Activated CD8-positive, alpha-beta memory T cell treated with anti-CD3 and anti-CD28 coated beads, Interleukin-2, amount 50 U/mL, for 1 hour (primary cell): ENCODE data around the gene RTL10.

Source experiments
- DNase-seq: peaks from one replicate; pipeline ENCODE4 v3.0.0-alpha.2; 2020; ENCODE audit errors: extremely low read depth

Gene RTL10

DNA sequence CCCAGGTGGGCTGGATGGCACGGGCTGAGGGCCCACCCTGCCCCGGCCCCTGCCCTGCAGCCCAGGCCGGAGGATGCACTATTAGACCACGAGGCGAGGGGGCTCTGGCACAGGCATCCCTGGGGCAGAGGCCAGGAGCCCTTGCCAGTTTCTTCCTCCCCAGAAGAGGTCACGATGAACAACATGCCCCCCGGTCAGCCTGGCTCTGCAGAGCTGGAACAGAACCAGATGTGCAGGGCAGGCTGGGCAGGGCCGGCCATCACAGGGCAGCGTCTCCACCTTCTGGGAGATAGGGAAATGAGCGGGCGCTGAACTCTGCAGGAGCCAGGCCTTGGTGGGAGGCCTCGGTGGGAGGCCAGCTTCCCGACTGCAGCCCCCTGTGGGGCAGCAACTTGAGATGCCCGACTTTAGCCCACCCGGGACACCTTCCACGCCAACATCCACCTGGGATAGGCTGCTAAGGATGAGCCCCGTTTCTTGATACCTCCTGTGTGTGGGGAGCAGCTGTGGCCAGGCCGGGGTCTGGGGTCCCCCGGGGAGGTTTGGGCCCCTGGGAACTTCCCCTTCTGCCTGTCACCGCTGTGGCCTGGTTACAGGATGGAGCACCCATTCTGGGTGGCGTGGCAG, 21.8 kb upstream of the RTL10 start:
- no peak for DNase-seq

DNA sequence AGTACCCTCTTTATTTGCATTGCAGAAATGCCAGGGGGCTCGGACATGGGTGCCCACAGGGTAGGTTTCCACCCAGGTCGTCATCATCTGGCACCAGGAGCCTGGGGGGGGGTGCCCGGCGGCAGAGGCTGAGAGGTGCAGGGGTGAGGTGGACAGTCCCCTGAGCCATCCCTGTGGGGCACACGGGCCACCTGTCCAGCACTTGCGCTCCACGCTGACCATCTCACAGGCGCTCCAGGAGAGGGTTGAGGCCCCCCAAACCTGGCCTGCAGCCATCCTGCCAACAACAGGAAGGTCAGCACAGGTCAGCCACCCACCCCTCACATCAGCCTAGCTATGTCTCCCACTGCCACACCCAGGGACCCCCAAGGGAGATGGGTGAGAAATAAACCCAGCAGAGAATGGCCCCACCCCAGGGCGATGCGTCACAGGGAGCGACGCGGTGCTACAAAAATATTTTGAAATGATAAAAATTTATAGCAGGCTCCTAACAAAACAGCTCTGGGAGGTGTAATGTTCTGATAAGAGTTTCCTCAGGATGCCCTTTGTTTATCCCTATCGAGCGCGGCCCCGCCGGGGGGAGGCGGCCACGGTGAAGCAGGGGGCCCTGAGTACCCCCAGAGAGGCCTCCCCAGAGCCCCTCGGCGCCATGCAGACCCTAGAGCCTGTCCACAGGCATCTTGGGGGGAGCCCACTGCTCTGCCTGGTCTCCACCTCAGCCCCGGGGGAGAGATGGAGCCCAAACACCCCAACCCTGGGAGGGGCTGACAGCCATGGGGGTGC, 21.0 kb upstream of the RTL10 start:
- no peak for DNase-seq

DNA sequence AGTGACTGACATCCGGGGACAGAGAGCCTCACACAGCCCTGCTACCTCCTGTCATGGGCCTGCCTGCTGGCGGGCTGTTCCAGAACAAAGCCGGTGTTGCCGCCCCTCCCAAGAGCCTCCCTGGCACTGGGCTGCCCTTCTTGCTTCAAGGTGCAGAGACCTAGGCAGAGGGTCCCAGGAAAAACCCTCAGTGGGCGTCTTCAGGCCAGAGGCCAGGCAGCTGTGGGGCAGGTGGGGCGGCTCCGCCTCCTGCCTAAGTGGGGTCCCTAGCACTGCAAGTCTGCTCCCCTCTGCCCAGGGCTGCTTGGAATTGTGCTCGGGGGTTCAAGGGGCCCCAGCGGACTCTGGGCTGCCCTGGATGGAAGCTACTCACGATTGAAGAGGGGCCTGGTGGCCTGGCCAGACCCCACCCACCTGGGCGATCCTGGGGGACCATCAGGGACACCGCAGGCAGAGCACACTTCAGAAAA, 20.4 kb upstream of the RTL10 start:
- no peak for DNase-seq

DNA sequence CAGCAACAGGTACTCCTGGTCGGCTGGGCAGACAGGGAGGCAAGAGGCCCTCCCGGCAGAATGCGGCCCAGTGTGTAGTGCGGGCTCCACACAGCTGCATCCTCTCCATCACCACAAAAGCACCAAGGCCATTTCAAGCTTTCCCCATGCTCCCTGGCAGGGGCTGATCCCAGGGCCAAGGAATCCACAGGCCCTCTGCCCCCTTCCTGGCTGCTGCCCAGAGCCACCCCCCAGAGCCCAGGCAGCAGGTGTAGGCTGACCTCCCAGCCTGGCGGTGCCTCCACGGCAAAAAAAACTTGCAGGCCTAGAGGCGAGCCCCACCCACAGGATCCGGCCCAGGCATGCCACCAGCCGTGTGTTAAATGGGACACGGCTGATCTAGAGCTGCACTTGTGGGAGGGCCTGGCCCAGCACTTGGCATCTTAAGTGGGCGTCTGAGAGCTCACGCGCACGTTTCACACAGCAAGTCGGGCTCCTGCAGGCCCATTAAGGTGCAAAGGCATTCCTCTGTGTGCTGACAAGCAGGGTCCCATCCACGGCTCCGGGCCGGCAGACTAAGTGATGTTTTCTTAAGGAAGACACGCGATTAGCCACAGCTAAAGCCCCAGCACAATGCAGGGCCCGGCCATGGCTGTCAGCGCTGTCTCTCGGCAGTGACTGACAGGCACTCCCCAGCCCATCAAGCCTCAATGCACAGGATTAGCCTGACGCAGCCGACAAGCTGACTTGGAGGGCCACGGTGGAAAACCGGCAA, 19.8 kb upstream of the RTL10 start:
- DNase-seq = no peak

DNA sequence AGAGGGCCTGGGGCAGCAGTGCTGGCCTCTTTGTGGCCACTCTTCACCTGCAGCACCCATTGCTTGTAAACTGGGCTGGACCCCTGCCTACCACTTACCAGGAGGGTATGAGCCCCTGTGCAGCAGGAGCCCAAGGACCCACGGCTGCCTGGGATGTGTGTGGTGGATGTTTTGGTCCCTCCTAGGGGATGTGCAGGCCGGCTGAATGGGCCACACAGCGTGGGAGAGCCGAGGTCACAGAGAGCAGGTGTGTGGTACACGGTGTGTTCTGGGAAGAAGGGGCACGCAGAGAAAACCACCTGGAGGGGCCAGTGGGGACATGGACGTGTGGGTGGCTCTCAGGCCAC, 19.3 kb upstream of the RTL10 start:
- DNase-seq = no peak

DNA sequence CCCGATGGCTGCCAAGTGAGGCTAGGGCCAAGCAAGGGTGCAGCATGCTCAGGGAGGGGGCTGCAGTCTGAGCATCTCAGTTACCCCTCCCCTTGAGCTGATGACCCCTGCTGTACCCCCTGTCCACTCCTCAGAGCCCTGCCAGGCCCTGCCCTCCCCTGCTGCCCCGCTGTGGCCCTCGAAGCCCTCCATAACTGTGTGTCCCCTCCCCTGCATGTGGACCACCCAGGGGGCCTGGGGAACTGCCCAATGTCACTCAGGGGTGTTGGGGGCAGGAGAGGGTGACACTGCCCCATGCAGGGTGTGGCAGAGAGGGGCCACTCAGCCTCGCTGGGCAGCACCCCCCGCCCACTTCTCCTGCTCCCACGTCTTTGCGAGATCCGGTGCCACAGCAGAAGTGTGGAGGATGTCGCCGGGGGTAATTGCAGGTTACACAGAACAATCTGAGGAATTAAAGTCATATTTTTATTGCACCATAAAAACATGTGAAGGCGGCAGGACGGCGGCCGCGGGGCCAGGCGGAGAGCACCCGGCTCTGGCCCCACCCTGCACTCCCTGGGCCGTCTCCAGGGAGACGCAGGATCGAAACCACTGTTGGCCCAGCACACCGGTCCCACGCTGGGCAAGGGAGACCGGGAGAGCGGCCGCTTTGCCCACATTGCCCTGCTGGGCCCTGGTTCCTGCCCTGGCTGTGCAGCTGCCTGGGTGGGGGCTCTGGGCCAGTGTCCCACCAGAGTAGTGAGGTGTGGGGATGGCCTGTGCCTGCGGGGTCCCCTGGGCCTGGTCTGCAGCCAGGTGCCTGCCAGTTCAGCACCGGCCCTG, 18.7 kb upstream of the RTL10 start:
- no peak for DNase-seq

DNA sequence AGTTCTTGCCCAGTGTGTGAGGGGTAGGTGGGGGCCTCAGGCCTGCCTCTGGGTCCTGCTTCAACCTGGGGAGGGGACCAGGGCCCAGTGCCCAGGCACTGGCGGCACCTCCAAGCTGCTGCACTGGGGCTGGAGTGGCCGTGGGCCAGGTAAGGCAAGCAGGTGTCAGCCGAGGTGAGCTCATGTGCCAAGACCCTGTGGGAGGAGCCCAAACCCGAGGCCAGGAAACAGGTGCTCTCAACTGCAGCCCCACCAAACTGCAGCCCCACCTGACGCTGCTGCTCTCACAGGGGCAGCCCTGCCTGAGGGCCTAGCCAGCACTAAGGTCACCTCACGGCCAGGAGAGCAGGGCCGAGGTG, 18.1 kb upstream of the RTL10 start:
- DNase-seq = no peak

DNA sequence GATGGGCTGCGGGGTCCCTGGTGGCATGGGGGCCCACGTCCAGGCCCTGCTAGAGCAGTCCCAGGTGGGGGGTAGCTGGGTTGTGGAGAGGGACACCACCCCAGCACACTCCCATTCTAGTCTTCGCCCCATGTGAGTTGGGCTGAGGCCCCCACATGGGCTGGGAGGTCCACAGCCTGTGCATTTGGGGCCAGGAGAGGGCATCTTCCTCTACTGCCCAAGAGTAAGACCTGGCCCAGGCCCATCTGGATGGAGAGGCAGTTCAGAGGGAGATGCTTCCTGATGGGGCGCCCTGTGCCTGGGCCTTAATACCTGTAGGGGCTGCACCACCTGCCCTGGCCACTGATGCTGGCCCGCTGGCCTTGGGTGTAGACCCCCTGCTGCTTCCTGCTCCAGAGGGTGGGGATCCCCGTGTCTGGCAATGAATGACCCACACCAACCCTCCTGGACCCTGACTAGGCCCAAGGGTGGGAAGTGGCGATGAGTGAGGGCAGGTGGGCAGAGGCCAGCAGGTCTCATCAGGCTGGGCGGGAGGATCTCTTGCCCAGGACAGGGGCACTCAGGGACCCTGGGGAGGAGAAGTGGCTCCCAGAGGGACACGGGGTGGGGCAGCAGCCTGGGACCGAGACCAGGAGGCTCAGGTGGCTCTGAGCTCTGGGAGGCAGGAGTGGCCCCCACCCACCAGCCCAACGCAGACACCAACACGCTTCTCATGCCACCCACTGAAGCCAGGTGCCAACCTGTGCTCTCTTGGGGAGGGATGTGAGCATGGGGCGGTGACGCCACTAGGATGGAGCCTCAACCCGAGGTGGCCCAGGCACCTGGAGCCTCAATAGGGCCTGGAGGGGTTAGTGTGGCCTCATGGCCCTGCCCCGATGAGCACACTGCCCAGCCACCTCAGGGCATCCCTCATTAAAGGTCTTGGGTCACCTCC, 17.4 kb upstream of the RTL10 start:
- DNase-seq = no peak

DNA sequence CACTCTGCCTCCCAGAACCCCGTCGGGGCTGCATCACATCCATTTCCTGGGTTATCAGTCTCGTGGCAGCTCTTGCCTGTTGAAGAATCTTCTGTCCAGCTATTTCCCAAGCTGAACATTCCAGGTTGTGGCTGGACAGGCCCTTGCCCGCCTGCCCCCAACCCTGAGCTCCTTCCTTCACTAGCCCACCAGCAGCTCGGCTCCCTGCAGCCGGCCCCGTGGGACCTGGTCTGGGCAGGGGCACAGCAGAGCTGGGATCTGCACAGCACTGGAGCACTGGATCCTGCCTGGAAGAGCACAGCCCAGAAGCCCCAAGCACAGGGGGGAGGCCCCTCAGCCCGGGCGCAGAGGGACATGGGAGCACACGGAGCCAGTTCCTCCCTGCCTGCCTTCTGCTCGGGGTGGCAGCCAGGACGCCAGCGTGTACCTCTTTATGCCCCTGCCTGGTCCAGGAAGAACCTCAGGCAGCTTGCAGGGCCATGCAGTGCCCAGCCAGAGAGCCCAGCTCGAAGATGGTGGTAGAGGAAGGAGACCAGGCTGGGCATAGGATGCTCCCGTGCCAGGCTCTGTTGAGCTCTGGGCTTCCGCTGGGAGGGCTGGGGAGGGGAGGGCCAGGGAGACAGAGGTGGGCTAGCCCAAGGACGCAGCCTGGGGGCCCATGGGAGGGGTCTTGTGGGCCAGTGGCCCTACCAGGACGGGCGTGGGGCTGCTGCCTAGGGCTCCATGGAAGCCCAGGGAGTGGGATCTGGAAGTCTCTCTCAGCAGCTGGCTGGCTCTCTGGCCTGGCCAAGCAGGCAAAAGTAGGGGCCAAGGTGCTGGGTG, 16.6 kb upstream of the RTL10 start:
- no peak for DNase-seq

DNA sequence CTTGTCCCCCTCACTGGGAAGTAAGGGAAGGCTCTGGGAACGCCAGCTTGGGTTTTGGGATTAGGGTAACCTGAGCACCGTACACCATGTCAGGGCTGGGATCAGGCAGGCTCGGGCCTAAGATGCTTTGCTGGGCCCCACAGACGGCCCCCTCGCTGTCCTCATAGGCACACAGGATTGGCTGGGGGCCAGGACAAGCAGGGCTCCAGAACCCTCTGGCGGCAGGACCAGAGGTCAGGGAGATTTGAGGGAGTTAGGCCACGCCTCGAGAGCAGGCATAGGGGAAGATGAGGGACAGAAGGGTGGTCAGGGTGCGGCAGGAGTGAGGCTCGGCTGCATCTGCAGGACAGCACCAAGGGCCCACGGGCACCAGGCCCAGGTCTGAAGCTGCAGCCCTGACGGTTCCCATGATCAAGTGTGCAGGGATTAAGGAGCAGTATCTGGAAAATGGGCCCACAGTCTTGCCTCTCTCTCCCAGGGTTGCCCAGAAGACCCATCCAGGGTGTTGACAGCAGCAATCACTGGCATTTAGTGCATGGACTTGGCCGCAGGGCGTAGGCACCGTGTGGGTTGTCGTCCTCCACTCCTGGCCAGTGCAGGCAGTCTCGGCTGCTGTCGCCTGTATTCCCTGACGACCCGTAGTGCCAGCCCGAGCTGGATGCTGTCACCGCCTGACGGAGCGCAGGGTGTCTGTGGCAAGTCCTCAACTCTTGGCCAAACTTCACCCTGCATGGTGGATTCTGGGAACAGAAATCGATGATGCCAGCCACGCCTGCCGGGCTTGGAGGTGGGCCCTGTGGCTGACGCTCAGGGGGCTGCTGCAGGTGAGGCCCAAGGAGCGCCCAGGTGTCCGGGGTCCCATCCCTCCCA, 15.7 kb upstream of the RTL10 start:
- DNase-seq = no peak

DNA sequence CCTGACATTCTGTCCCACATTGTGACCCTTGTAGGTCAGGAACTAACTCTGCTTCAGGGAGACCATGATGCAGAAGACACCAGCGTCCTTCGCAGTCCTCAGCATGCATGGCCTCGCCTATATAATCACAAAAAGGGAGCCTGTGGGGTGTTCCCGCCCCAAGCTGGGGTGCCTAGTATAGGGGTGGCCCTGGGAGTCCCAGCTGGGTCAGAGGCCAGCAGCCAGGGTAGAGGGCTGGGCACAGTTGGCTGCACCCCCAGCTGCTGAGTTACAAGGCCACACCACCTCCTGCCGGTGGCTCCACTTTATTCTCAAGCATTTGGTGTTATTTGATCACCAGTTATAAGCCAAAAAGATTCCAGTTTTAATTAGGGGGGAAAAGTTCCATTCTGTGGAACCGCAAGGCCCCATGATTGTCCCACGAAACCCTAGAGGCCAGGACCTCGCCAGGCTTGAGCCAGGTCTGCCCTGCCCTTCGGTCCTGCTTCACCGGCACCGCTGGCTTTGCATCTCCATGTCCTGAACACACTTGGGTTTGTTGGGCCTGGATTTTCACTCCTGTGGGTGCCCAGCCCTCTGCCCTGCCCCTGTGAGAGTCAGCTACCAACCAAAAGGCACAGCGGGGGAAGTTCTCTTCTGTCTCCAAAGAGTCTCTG, 15.0 kb upstream of the RTL10 start:
- no peak for DNase-seq

DNA sequence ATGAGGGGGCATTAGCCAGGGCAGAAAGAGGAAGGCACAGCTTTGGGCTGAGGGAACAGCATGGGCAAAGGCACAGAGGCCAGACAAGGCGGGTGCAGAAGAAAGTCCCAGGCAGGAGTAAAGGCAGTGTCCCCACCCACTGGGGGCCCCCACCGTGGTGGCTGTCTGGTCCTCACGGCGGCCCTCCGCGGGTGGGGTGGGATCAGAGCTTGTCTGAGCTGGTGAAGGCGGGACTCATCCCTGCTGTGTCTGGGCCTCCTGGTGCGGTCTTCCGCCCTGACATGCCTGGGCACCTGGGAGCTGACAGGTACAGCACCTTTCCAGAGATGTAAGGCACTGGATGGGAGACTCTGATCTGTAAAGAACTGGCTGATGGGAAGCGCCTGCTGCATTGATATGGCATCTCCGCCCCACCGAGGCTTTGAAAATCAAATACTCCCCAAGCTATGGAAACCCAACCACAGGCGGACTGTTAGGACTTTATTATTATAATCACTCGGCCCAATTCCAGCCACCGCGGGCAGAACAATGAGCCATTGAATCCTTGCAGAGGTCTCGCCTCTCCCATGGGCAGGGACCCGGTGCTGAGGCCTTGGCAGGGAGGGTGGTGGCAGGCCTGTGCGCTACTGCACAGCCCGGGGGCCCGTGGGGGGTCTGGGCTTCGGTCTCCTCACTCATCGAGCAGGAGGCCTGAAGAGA, 14.2 kb upstream of the RTL10 start:
- no peak for DNase-seq

DNA sequence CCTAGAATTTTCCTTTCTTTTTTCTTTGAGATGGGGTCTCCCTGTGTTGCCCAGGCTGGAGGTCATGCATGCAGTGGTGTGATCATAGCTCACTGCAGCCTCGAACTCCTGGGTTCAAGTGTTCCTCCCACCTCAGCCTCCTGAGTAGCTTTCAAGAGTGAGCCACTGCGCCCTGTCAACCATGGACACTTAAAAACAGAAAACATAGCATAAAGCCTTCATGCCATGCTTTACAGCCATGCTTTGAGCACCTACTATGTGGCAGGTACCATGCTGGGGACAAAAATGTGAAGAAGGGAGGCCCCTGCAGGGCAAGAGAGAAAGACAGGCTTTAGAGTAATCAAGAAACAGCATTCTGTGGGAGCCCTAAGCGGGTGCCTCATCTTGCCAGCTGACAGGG, 13.7 kb upstream of the RTL10 start:
- no peak for DNase-seq

DNA sequence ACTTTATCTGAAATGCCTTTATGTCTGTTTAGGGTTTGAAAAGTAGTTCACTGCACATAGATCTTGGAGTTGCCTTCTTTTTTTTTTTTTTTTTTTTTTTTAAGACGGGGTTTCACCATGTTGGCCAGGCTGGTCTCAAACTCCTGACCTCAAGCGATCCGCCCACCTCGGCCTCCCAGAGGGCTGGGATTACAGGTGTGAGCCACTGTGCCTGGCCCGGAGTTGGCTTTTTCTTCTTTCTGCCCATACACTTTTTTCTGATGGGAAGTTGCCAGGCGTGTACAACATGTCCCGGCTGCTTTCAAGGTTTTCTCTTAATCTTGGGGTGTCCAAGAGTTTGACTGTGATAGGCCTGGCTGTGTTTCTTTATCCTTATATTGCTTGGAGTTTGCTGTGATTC, 12.9 kb upstream of the RTL10 start:
- no peak for DNase-seq

DNA sequence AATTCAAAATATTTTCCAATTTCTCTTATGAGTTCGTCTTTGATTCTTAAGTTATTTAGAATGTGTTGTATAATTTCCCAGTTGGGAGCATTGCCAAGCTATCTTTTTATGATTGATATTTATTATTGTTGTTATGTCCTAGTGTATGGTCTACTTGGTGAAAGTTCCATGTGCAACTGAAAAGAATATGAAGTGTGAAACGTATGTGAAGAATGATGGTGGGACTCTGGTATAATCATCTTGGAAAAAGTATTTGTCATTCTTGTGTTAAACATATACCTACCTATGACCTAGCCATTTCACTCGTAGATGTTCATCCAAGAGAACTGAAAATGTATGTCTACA, 12.0 kb upstream of the RTL10 start:
- DNase-seq = no peak

DNA sequence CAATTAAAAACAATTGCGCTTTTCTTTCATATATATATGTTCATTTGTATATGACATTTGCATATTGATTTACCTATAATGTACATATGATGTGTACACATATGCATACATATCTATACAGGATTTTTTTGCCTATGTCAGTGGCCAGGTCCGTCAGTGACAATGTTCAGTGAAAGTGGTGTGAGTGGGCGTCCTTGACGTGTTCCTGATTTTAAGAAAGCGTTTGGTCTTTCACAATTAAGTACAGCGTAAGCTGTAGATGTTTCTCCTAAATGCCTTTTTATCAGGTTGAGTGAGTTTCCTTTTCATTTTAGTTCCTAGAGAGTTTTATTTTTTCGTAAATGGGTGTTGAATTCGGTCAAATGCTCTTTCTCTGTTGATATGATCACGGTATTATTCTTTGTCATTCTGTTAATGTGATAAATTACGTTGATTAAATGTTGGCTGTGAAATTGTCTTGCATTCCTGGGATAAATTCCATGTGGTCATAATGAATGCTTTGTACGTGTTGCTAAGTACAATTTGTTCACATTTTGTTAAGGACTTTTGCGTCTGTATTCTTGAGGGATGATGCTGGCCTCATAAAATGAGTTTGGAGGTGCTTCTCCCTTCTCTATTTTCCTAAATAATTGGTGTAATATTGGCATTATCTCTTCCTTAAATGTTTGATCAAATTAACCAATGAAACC, 10.6 kb upstream of the RTL10 start:
- DNase-seq = no peak

DNA sequence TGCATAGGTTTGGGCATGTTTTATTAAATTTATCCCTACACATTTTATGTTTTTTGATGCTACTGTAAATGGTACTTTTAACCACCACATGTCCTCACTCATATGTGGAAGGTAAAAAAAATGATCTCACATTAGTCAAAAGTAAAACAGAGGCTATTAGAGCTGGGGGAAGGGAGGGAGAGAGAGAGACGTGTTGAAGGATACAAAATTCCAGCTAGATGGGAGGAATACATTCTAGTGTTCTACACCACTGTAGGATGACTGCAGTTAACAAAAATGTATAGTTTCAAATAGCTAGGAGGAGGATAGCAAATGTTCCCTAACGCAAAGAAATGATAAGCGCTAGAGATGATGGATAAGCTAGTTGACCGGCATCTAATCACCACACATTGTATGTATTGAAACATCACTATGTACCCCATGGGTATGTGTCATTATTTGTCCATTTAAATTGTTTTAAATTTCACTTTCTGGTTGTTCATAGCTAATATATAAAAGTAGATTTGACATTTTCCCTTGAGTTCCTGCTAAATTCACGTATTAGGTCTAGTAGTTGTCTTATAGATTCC, 9.9 kb upstream of the RTL10 start:
- DNase-seq = no peak
